Measurements from ENCODE around the gene AFG1L.
"Not testable (repeated sequence)": the region's sequence is repeated elsewhere in the genome, so short reads cannot be mapped to it uniquely, and the experiment has no call there.

Gene AFG1L

DNA sequence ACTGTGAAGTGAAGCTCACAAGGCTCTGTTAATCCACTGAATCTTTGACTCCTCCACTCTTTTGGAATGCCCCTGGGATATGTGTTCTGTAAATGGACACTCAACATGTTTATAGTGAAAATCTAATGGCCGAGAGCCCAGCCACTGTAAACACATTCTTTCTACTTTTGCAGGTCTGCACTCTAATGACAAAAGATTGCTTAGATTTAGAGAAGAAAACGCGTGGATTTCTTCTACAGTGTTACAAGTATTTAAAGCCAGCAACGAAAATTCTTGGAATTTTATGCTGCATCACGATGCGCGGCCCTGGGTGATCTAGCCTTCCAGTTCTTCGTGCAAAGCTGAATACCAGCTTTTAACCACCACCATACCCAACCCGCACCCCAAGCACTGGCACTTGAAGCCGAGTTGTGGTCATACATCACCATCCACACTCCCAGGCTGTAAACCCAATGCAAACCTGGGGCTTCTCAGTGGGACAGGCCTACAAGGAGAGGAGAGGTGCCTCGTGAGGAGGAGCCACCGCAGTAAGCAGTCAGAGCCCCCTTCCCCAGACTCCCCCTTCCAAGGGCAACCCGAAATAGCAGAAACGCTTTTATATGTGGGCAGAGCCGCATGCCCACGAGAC, 262.1 kb downstream of the AFG1L start:
- DNase-seq (ENCODE audit: low read depth) = no peak

DNA sequence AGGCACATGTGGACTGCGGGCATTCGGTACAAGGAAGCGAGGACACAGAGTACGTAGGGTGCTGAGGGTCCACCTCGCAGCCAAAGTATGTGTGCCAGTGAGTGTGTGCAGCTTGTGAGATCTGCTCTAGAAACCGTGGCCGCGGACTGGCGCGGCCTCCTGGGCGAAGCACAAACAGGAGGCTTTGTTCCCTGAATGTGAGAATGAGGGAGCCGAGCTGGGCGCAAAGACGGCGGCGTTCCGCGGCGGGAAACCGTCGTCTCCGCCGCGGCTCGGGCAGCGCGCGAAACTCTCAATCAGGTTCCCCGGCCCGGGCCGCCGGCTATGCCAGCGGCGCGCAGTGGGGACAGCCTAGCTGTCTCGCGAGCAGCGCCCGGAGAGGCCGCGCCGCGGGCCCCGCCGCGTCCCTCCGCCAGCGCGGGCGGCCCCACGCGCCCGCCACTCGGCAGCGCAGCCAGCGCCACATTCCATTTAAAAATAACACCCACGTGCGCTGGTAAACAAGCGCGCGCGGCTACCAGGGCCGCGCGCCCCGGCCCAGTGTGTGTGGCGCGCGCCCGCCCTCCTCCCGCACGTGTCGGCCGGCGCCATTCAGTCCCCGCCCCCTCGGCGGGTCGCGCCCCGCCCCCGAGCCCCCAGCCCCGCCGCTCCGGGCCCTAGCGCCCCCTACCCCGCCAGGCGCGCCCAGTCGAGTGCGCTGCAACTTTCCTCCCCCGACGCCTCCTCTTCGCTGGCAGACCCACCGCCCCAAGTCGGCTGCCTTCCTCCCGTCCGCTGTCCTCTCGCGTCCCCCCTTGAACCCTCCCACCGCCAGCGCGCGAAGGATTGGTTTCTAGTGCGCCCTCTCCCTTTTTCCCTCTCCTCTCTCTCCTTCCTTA, 262.9 kb downstream of the AFG1L start:
- DNase-seq (ENCODE audit: low read depth) = peak; percentile 67

DNA sequence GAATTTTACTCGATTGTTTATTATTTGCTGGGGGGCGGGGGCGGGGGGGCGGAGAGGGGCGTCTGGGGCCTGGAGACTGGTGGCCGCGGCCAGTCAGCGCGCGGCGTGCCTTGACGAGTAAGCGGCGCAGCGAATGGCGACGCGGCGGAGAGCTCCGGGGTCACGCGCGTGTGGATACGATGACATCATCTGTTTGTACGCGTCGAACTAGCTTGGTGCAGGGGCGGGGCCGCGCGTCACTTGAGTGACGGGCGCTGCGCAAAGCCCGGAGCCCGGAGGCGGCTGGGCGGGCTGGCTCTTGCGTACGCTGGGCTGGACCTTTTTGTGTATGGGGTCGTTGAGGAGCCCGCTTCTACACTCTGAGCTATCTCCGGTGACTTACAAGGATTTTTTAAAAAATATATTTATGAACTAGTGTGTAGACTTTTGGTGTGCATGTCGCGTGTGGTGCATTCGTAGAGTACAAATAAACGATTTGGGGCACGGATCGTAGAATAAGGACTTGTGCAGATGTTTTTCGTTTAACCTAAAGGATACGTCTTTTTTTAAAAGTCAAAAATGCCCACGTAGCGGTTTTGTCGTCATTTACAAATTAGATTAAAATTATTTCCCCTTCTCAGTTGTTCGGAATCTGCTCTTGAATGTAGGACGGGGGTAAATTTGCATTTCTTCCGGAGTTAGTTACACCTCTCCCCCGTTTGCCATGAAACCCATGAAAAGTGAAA, 263.7 kb downstream of the AFG1L start:
- peak; percentile 95 for DNase-seq (ENCODE audit: low read depth)

DNA sequence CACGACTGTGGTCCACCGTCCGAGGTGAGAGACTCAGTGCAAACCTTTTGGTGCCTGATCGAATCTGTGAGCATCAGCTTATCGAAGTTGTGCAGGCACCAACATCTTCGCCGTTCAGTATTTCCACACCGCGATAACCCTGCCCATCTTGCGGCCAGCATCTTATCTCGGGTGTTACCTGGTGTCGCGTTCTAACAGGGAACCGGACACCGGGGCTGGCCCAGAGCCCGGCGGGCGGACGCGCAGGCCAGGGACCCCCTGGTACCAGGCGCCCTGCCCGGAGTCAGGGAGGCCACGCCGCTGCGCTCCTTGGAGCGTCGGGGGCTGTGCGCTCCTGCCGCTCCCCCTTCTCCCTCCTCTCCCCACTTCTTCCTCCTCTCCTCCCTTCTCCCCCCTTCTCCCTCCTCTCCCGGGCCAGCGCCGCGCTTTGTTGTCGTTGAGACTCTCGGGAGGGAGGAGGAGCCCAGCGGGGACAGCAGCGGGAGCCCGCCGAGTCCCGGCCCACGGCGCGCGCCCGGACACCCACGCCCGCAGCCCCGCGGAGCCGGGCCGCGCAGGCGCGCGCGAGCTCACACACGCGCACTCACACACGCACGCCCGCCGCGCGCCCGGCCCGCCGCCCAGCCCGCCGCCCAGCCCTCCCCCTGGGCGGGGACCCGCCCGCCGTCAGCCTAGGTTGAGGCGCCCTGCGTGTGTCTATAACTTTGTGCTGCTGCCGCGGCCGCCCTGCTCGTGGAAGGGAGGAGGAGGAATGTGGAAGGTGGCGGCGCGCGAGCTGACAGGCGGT, 264.4 kb downstream of the AFG1L start:
- peak; percentile 81 for DNase-seq (ENCODE audit: low read depth)

DNA sequence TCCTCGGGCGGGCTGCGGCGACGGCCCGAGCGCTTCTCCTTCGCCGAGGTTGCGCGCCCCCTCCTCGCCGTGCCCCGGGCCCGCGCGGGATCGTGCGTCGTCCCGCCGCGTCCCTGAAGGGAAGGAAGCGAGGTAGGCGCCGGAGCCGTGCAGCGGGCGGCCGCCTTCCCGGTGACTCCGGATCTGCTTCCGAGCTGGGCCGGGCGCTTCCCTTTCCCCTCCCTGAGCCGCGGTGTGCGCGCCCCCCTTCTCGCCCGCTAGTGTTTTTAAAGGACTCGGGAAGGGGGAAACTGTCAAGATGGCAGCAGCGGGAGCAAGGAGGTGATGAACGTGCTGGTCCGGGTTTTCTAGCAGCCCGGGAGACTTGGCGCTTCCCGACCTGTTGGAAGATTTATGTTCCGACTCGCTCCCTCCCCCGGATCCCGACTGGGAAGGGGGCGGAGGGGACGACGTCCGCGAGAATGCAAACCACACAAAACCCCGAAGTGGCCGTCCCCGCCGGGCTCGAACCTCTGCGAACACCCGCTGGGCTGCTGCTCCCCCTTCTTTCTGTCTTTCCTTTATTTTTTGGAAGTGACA, 265.1 kb downstream of the AFG1L start:
- no peak for DNase-seq (ENCODE audit: low read depth)

DNA sequence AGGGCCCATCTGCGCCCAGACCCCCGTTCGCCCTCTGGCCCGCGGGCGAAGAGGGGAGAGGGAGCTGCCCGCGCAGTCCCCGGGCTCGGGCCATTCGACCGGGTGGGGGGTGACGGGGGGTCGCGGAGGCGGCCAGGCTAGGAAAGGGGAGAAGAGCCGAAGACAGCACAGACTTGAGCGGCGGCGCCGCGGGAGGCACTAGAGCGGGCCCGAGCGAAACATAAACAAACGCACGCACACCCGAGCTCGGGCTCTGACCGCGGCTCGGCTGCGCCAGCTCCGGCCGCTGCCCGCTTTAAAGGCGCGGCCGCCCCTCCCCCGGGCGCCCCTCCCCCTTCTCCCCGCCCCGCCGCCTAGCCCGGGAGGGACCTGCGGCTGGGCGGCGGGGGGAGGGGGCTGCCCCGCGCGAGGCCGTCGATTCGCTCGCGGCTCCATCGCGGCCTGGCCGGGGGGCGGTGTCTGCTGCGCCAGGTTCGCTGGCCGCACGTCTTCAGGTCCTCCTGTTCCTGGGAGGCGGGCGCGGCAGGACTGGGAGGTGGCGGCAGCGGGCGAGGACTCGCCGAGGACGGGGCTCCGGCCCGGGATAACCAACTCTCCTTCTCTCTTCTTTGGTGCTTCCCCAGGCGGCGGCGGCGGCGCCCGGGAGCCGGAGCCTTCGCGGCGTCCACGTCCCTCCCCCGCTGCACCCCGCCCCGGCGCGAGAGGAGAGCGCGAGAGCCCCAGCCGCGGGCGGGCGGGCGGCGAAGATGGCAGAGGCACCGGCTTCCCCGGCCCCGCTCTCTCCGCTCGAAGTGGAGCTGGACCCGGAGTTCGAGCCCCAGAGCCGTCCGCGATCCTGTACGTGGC, 265.8 kb downstream of the AFG1L start, which contains the start of gene FOXO3:
Gene FOXO3, plus strand, starts transcription at position 455 of the 846 bp plus-strand sequence. Its CDS starts 292 bp downstream, at position 747.
- no peak for DNase-seq (ENCODE audit: low read depth)

DNA sequence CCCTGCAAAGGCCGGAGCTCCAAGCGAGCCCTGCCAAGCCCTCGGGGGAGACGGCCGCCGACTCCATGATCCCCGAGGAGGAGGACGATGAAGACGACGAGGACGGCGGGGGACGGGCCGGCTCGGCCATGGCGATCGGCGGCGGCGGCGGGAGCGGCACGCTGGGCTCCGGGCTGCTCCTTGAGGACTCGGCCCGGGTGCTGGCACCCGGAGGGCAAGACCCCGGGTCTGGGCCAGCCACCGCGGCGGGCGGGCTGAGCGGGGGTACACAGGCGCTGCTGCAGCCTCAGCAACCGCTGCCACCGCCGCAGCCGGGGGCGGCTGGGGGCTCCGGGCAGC, 266.4 kb downstream of the AFG1L start:
- DNase-seq (ENCODE audit: low read depth) = not testable (repeated sequence)

DNA sequence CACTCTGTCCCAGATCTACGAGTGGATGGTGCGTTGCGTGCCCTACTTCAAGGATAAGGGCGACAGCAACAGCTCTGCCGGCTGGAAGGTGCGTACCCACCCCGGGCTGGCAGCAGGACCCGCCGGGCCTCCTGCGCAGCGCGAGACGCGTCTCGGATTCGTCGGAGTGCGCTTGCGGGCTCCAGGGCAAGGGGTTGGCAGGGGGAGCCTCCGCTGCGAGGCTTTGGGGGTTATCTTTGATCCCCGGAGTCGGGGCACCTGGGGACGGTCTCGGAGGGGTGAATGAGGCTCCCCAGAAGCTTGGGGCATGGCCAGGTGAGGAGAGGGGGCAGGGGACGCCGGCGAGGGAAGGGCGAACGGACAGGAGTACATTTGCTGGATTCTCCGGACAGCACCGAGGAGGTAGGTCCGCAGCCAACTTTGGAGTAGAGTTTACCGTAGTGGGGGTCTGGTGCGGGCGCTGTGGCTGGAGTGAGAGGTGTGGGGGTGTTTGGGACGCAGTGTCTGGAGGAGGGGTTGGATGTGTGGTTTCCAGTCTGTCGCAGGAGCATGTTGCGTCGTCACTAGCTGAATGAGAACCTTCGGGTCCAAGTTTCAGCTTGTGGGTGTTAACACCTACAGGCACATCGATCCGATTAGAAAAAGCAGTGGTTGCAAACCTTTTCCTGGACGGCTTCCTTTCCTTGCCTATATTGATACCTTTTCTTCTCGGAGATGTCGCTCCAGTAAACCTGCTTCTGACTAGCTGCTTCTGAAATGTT, 267.1 kb downstream of the AFG1L start:
- no peak for DNase-seq (ENCODE audit: low read depth)

DNA sequence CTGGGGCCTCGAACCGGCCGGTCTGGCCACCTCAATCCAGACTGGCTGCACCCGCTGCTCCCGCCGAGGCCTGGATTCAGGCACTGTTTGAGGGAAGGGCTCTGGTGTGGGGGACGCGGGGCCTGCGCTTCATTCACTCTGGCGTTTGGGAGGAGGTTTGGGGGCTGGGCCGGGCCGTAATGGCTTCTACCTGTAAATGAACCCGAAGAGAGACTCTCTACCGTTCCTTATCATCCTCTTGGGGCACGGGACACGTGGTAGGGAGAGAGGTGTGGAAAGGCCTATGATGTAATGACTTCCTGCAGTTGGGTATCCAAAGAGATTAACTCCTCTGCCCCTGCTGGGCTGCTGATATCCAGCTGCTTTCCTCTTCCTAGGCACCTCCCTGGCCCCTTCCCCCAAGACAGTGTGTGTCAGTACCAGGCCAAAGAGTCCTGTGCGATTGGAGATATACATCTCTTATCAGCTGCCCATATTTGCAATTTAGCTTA, 267.7 kb downstream of the AFG1L start:
- DNase-seq (ENCODE audit: low read depth) = no peak

DNA sequence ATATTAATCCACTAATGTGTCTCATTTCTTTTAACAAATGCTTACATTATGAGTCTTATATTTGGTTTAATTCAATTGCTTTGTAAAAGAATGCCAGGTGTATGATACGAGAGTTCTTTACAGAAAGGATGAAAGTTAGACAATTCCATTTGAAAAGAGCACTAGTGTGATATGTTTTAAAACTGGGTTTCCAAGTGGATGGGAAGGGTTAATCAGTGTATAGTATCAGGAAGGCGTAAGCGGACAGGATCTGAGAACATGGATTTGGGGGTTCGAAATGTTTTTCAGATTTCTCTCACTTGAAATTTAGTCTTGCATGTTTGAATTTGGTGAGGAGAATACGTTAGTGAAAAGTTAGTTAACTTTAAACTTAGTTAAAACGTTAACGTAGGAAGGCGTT, 268.4 kb downstream of the AFG1L start:
- DNase-seq (ENCODE audit: low read depth) = no peak

DNA sequence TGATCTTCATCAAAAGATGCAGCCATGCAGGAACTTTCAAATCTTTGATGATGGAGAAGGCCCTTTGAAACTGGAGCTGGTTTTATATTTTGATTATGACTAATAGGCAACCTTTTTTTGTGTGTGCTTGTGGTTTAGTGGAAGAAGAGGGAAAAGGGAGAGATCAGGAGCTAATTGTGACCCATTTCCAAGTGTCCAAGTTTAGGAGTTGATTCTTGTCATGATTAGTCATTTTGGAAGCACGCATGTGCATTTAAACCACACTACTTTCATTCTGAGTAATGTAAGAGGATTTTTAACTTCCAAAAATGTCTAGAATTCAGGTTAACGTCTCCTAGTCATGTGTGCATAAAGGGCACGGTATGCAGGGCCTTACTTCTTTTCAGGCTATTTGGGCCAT, 269.3 kb downstream of the AFG1L start:
- no peak for DNase-seq (ENCODE audit: low read depth)

DNA sequence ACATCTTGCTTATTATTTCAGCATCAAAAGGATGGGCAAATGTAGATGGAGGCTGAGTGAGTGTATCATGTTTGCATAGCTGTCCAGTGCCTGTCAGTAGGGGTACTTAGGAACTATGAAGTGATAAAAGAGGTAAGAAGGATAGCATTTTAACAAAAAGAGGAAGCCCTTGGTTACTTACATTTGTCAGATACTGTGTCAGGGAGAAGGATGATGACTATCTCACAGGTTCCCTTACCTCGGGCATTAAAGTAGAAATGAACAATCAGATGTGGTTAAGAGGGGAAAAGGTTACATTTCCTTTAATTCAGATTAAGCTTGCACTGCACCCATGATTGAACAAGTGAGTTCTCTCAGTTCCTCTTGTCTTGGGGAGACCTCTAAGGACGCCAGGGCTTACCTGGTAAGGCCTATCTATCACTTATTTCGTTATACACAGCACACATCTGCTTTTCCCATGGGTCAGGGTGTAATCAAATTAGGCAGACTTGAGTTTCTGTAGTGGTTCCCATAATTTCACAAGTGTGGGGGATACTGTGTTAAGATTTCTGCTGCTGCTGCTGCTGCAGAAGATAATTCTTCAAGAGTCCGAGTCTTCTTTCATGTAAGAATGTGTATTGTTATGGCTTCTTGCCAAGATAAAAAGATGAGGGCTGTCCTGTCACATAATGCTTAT, 270.4 kb downstream of the AFG1L start:
- no peak for DNase-seq (ENCODE audit: low read depth)

DNA sequence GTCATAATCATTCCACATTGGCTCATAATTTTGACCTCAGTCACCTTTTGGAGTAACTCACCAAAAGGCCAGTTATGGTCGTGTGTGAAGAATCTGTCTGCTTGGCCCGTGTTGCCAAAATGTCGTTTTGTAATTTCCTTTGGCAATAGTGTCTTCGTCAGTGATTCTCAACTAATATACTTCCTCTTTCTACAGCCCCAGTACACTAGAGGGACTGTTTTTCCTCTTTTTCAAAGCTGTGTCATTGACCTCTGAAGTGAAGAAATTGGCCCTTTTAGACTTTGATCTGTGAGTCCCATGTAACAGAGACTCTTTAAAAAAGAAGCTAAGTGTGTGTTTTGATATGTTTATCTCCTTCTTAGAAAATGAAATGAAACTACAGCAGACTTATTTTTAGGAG, 271.0 kb downstream of the AFG1L start:
- no peak for DNase-seq (ENCODE audit: low read depth)

DNA sequence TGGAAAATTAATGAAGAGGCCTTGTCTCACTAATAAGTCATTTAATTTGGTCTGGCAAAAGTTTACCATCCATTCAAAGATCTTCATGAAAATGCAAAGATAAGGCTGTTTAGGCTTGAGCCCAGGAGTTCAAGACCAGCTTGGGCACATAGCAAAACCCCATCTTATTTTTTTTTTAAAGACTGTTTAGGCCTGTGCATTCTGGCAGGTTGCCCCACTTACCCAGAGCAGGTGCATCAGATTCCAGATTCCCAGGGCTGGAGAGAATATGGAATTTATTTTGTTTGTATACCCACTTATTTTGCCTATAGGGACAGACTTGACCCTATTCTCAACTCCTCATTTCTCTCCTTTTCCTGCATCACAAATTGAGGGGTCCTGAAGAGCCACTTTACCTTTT, 271.6 kb downstream of the AFG1L start:
- no peak for DNase-seq (ENCODE audit: low read depth)

DNA sequence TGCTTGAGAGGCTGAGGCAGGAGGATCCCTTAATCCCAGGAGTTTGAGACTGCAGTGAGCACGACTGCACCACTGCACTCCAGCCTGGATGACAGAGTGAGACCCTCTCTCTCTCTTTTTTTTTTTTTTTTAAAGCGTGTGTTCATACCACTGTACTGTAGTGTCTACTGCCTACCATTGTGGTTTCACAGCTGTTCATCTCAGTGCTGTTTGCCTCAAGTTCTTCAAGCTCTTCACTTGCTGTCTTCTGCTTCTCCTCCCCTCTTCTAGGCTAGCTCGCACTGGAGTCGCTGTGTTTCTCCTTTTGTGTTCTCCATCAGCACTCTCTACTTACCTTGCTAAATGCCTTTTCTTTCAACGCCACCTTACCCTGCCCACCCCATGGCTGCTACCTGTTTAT, 273.2 kb downstream of the AFG1L start:
- DNase-seq (ENCODE audit: low read depth) = no peak

DNA sequence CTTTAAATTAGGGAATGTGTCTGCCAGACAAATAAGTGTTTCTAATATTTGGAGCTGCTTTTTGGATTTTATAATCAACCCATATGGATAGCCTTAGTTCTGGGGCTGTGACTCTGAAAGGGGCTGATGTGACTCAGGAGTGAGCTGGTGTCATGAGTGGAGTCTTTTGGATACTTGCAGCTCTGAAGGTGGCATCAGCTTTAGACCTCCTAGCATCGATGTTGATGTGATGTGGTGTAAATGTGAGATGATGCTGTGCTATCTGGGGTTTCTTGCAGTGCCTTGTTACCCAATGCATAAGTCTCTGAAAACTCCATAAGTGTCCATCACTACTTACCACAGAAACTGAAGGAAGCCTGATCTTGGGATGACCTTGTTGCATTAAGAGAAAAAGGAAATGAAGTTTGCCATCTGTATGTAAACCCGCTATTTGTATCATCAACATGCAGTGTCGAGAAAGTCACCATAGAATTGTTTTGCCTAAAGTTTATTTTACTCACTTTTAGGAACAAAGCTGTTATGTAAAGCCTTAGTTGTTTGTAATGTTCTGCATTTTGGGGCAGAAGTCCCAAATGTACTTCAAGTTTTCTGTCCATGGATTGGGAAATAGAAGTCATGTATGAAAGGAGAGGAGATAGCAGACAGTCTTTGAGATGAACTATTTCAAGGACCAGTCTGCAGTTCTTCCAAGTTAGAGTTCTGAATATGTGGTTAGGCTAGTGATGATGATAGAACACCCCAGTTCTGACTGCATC, 273.9 kb downstream of the AFG1L start:
- no peak for DNase-seq (ENCODE audit: low read depth)

DNA sequence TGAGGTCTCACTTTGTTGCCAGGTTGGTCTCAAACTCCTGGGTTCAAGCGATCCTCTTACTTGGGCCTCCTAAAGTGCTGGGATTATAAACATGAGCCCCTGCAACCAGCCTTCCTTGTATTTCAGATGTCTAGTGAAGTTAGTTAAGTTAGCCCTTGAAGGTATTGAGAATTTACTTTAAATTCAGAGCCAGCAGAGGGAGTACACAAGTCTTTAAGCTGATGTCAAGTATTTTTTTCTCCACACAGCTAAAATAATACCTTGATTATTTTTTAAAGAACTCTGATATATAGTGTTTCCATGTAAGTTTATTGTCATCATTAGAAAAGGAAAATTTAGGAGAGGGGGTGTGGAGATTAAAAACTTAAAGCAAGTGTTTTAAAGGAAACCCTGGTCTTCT, 275.7 kb downstream of the AFG1L start:
- DNase-seq (ENCODE audit: low read depth) = no peak

DNA sequence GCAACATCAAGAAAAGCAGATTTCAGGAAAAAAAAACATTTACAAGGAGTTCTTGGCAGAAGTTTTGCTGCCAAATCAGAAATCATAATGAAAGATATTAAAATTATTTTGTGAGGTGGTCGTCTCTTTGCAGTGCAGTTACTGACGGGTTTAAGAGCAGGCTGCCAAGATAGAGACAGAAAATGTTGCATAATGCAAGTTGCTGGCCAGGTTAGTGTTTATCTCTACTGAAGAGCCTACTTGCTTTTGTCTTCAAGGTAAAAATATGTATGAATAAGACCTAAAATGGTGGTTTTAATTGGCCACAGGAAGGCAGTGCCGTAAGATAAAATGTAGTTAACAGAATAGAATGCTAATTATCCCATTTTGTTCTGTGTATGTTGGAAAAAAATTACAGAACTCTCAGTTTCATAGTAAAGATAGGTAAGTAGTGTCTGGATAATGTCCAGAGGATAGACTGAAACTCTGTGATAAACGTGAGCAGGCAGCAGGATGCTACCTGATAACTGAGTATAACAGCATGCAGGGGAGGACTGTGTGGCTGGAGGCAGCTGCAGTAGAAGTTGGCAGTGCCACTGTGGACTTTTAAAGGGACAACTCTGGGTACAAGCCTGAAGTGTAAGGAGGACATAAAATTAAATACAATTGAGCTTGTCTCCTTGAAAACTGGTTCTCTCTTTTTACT, 279.7 kb downstream of the AFG1L start:
- DNase-seq (ENCODE audit: low read depth) = no peak
